ENCODE results near the gene FGF19.

The FGF19 gene

DNA sequence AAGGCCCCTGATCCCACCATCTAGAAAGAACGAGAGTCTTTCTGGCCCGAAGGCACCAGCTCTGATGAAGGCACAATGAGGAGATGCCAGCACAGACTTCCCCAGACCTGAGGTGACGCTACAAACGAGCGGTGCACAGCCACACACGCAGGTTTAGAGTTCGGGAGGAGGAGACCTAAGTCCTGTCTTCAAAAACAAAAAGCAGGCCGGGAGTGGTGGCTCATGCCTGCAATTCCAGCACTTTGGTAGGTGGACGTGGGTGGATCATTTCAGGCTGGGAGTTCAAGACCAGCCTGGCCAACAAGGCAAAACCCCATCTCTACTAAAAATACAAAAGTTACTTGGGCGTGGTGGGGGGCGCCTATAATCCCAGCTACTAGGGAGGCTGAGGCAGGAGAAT lies 38.2 kb downstream of the FGF19 start:
- Histone ChIP-seq H3F3A (ENCODE audit: control insufficient read depth, insufficient read depth) (no peaks in the 10 kb centered on the region), H3K27ac (ENCODE audit: low read depth, low read length) (no peak overlapping the region), H3K4me3 (ENCODE audit: low read length) (no peak overlapping the region), H3K9me3 (ENCODE audit: control insufficient read depth, insufficient read depth, low read length) (no peaks in the 10 kb centered on the region), H3K27me3 (ENCODE audit: control insufficient read depth, low read length) (no peaks in the 10 kb centered on the region), H3K4me1 (ENCODE audit: control insufficient read depth, low read length) (no peaks in the 10 kb centered on the region), H3K36me3 (ENCODE audit: control insufficient read depth, low read length) (peaks cover 24% of the 10 kb centered on the region), H3K9me2 (replicated peaks; ENCODE audit: control insufficient read depth, low read length) (no peaks in the 10 kb centered on the region), H3K4me2 (ENCODE audit: low read length) (no peak overlapping the region), H3K79me2 (ENCODE audit: control insufficient read depth, low read length) (peaks cover 5% of the 10 kb centered on the region; the same call in 1 of the 2 replicates), H4K20me1 (ENCODE audit: control insufficient read depth, insufficient read depth, low read depth, low read length) (peaks cover 5% of the 10 kb centered on the region; the same call in 1 of the 2 replicates)
- TF ChIP-seq, protein P1, sequence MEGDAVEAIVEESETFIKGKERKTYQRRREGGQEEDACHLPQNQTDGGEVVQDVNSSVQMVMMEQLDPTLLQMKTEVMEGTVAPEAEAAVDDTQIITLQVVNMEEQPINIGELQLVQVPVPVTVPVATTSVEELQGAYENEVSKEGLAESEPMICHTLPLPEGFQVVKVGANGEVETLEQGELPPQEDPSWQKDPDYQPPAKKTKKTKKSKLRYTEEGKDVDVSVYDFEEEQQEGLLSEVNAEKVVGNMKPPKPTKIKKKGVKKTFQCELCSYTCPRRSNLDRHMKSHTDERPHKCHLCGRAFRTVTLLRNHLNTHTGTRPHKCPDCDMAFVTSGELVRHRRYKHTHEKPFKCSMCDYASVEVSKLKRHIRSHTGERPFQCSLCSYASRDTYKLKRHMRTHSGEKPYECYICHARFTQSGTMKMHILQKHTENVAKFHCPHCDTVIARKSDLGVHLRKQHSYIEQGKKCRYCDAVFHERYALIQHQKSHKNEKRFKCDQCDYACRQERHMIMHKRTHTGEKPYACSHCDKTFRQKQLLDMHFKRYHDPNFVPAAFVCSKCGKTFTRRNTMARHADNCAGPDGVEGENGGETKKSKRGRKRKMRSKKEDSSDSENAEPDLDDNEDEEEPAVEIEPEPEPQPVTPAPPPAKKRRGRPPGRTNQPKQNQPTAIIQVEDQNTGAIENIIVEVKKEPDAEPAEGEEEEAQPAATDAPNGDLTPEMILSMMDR (IDR thresholded peaks at IDR 0.05; ENCODE audit: low read depth, low read length, poor library complexity, severe bottlenecking) = no peak
- no peak for TF ChIP-seq EZH2phosphoT487 (IDR thresholded peaks at IDR 0.05; ENCODE audit: borderline replicate concordance, low read length)

- no peak overlapping the region for H3K4me2 ChIP-seq (ENCODE audit: low read length)
- H3K79me2 ChIP-seq (ENCODE audit: control insufficient read depth, low read length) = peaks cover 5% of the 10 kb centered on the region; the same call in 1 of the 2 replicates
- no peak overlapping the region for H3K27ac ChIP-seq (ENCODE audit: low read depth, low read length)
- no peaks in the 10 kb centered on the region for H3F3A ChIP-seq (ENCODE audit: control insufficient read depth, insufficient read depth)
- H3K9me2 ChIP-seq (replicated peaks; ENCODE audit: control insufficient read depth, low read length) = no peaks in the 10 kb centered on the region
- peaks cover 18% of the 10 kb centered on the region for H3K36me3 ChIP-seq (ENCODE audit: control insufficient read depth, low read length)
- H3K4me3 ChIP-seq (ENCODE audit: low read length) = no peak overlapping the region
- no peaks in the 10 kb centered on the region for H3K27me3 ChIP-seq (ENCODE audit: control insufficient read depth, low read length)
- TF ChIP-seq, protein P1 (IDR thresholded peaks at IDR 0.05; ENCODE audit: low read depth, low read length, poor library complexity, severe bottlenecking) = no peak
- TF ChIP-seq EZH2phosphoT487 (IDR thresholded peaks at IDR 0.05; ENCODE audit: borderline replicate concordance, low read length) = no peak
- H3K9me3 ChIP-seq (ENCODE audit: control insufficient read depth, insufficient read depth, low read length) = no peaks in the 10 kb centered on the region
- H3K4me1 ChIP-seq (ENCODE audit: control insufficient read depth, low read length) = no peaks in the 10 kb centered on the region
- peaks cover 5% of the 10 kb centered on the region; the same call in 1 of the 2 replicates for H4K20me1 ChIP-seq (ENCODE audit: control insufficient read depth, insufficient read depth, low read depth, low read length)
Observed at GRCh38 chr11:69664901-69665300, 38.9 kb downstream of the FGF19 start.

DNA sequence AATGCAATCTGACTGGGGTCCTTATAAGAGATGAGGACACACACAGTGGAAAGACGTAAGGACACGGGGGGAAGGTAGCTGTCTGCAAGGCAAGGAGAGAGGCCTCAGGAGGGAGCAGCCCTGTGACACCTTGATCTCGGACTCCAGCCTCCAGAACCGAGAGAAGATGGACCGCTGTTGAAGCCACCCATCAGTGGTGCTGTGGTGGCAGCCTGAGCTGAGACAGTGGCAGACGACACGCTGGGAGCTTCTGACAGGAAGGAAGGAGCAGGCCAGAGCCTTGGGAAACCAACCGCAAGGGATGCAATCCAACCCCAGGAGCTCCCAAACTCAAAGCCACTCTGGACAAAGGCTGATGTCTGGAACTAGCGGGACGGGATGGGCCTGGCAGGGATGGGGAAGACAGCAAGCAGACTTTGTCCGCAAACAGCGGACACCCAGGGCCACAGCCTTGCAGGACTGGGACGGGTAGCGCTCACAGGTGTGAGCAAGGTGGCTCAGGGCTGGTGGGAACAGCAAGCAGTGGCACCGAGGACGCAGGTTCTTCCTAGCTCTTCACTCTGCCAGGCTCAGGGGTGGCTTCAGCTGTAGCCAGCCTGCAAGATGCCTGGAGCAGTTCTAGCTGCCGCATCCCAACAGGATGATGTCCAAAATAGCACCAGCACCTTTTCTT lies 39.6 kb downstream of the FGF19 start:
- H3K4me3 ChIP-seq (ENCODE audit: low read length) = no peak overlapping the region
- H3K36me3 ChIP-seq (ENCODE audit: control insufficient read depth, low read length) = peaks cover 11% of the 10 kb centered on the region
- peaks cover under 1% of the 10 kb centered on the region; the same call in 1 of the 2 replicates for H4K20me1 ChIP-seq (ENCODE audit: control insufficient read depth, insufficient read depth, low read depth, low read length)
- no peak overlapping the region for H3K4me2 ChIP-seq (ENCODE audit: low read length)
- no peaks in the 10 kb centered on the region for H3K9me2 ChIP-seq (replicated peaks; ENCODE audit: control insufficient read depth, low read length)
- no peak for TF ChIP-seq EZH2phosphoT487 (IDR thresholded peaks at IDR 0.05; ENCODE audit: borderline replicate concordance, low read length)
- TF ChIP-seq, protein P1 (IDR thresholded peaks at IDR 0.05; ENCODE audit: low read depth, low read length, poor library complexity, severe bottlenecking) = no peak
- H3K79me2 ChIP-seq (ENCODE audit: control insufficient read depth, low read length) = peaks cover 1% of the 10 kb centered on the region; the same call in 1 of the 2 replicates
- H3F3A ChIP-seq (ENCODE audit: control insufficient read depth, insufficient read depth) = no peaks in the 10 kb centered on the region
- H3K4me1 ChIP-seq (ENCODE audit: control insufficient read depth, low read length) = no peaks in the 10 kb centered on the region
- no peak overlapping the region for H3K27ac ChIP-seq (ENCODE audit: low read depth, low read length)
- no peaks in the 10 kb centered on the region for H3K9me3 ChIP-seq (ENCODE audit: control insufficient read depth, insufficient read depth, low read length)
- H3K27me3 ChIP-seq (ENCODE audit: control insufficient read depth, low read length) = no peaks in the 10 kb centered on the region

All from DOHH2 (cell line).